GM19438 (cell line): ENCODE results near the gene ST8SIA5.

Source experiments
- ATAC-seq: cut with Tn5 transposase; IDR thresholded peaks from one replicate; pipeline ENCODE4 v1.9.1; 2021; ENCODE audit warnings: low read depth; ENCODE audit not compliant: unreplicated experiment

Gene ST8SIA5

DNA sequence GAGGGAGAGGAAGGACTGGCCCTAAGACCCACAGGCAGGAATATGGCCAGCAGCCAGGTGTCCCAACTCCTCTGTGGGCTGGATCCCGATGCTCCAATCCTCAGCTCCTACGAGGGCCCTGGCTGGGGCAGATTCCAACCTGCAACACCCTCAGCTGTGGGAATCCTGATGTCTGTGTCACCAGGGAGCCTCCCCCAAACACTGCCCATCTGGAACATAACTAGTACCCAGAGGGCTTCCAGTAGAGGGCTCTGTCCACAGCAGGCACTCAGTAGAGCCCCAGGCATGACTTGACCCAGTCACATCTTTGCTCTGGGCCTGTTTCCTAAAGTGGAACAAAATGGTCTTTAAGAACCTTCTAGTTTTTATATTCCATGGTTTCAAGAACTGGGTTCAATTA is 79.2 kb downstream of the ST8SIA5 start:
- ATAC-seq, result no peak

DNA sequence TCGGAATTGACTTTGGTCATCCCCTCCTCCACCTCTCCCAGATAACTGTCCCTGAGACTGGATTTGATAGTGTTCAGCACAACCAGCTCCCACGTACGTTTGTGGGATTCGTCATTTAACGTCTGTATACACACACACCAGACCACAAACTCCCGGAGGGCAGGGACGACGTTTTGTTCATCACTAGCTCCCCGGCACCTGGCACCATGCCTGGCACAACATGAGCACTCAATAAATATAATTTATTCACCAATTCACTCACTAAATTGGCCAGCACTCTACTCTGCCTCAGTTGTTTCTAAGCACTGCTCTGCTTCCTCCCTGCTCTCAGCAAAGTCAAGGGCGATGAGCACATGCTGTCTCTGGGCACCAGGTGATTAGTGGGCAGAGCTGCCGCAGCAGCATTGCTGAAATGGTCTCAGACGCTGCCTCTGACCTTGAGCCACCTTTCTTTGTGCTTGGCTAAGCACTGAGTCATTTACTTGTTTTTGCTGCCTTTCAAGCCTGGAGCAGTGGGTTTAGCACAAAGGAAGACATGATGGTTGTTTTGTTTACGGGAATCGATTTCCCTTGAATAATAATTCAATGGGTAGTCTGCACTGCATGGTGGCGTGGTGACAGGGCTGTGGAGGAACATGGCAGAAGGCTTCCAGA is 80.5 kb downstream of the ST8SIA5 start:
- no peak for ATAC-seq

DNA sequence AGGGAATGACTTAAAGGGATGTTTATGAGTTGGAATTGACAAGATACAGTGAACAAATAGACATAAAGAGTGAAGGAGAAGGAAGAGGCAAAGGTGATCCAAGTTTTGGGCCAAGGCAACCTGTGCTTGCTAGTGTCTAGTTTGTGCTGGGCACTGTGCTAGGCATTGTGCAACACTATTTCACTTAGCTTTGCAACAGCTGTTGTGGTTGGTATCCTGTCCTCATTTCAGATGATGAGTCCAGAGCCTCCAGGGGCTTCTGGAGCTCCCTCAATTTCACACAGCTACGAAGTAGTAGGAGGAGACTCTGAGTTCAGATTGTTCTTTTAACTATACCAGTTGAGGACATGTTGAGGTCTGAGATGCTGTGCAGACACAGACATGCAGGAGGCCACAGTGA is 81.7 kb downstream of the ST8SIA5 start:
- ATAC-seq, result no peak

DNA sequence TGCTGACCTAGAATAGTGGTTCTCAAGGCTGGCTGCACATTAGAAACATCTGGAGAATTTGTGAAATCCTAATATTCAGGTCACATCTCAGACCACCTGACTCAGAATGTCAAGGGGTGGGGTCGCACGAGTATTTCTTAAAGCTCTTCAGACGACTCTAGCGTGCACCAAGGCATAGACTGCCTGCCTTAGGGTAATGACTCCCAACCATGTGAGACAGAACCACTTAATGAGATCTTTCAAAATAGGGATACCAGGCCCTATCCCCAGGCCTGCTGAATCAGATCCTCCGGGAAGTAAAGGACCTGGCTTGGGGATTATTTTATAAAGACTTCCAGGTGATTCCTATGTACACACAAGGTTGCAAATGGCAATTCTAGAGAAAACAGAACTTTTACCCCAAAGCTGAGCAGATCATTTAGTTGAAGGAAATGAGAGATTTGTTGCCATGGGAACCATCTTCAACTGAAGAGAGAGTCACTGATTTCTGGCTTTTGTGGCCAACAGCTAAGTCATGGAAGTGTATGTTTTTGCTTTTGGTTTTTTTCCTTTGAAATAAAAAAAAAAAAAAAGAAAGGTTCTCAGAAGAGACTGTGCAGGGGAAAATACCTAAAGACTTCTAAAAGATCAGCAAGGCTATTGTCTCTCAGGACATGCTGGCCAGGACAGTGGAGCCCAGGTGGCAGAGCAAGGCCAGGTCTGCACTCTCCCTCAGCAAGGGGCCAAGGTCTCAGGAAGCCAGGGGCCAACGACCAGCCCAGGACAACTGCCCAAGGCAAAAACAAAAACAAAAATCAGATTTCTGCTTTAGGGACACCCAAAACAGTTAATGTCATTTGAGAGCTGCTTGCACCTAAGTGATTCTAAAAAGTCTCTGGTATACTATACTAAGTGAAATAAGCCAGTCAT is 84.5 kb downstream of the ST8SIA5 start:
- no peak for ATAC-seq

DNA sequence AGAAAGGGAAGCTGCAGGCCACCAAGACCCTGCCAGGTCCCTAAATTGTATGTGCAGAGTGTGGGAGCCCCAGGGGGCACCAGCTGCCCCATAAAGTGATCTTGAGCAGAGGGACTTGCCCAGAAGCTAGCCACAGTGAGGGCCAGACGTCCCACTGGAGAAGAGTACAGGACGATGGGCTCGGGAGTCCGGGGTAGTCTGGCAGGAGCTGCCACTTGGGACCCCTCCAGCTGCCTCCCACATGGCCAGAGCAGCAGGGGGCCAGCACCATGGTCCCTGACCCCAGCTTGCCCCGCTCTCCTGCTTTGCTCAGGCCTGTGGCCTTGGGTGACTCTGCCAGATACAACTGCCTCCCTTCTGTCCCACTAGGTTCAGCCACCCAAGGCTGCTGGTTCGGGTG is 88.2 kb downstream of the ST8SIA5 start:
- ATAC-seq, result no peak

DNA sequence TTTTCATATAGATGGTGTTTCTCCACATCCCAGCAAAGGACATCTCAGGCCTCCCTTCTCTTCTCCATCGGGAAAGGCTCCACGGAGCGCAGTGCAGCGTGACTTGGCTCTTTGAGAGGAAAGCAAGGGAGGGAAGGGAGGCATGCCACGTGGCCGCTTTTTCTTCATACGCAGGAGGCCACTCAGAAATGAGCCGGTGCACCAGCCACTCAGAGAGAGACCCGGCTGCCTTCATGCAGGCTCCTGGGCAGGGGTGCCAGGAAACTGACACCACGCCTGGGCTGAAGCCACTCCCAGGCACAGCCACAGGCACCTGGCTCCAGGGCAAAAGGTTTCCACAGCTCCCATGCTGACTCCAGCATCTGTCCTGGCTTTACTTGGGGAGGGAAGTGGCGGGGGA is 88.7 kb downstream of the ST8SIA5 start:
- ATAC-seq, result no peak

DNA sequence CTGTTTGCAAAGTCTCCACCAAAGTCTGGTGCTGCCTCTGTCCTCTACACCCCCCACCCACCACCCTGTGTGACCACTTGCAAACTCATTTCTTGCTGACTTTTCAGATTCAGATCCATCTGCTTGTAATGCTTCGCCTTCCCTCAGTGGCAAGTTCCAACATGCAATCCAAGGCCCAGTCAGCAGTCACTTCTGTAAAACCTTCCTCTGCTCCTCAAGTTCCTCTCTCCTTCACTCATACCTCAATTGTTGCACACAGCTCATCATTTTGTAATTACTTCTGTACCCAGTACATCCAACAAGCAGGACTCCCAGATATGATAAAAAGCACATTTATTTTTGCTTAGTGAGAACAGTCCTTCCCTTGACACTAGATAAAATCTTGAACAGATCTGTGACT is 93.3 kb downstream of the ST8SIA5 start:
- ATAC-seq, result no peak

DNA sequence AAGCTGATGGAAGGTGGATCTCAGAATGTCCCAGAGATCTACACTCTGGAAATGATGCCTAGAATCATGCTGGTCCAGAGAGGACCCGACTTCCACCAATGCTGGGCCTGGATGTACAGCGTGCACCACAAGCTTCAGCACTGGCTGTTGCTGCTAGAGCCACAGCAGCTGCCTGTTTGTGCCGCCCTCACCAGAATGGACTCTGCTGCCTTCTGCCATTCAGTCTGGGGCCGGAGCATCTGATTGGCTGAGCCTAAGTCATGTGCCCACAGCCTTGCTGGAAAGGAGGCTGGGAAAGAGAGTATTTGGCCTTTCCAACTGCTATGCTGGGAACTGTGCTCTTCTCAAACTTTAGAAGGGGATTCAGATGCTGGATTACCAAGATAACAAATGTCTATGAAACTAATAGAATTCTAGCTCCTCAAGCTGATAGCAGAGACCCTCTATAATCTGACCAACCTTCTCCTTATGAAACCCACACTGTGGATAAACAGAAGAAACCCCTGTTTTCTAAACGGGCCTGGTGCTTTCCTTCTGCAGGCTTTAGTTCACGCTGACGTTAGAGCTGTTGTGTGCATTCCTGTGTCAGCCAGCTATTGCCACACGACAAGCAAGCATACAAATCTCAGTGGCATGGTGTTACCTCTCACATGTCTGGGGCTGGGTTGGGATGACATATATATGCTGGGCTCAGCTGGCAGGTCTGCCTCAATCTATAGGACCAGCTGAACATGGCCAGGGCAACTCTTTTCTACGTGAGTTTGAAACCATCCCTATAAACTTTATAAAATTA is 95.7 kb downstream of the ST8SIA5 start:
- ATAC-seq, result no peak

DNA sequence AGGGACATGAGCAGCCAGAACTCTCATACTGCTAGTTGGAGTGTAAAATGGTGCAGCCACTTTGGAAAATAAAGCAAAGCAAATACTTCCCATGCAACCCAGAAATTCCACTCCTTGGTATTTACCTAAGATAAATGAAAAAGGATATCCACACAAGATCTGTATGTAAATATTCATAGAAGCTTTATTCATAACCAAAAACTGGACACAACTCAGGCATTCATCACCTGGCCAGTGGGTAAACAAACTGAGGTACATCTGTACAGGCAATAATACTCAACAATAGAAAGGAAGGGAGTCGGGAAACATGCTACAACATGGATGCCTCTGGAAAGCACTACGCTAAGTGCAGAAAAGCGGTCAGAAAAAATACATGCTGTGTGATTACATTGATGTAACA is 97.4 kb downstream of the ST8SIA5 start:
- no peak for ATAC-seq

DNA sequence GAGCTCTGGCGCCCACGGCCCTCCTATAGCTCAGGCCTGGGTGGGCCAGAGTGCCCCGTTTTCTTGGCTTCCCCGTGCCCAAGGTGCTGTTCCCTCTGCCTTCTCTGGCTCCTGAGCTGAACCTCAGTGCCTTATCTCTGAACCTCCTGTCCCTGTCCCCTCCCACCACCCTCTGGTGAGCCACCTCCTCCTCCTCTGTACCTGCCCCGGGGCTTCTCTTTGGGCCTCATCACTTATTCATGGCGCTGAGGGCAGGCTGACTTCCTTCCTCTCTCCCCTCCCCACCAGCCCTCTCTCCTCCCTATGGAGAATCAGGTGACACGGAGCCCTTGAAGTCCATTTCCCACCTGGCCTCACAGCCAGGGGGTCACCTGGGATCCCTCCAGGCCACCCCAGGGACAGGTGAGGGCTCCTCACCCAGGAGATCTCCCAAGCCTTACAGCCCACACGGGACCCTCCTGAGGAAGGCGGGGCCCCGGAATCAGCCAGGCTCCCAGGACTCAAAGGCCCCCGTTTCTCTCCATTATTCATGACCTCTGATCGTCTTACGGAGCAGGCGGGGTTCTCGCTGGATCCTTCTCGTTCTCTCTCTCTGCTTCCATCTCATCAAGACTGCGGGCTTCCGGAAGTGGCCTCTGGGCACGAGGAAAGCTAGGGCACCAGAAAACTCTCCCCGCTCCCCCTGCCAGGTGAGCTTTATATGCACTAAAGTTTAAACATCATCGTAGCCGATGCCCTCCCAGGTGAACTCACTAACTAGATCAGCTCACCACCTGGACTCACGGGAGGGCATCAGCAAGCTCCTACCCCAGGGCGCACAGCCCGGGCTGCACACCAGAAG is 99.5 kb downstream of the ST8SIA5 start, which contains the start of gene LOXHD1:
TSS of gene LOXHD1 (minus strand) at position 106 of the 841 bp plus-strand sequence. CDS start 187 bp downstream, outside the sequence.
- ATAC-seq, result no peak

DNA sequence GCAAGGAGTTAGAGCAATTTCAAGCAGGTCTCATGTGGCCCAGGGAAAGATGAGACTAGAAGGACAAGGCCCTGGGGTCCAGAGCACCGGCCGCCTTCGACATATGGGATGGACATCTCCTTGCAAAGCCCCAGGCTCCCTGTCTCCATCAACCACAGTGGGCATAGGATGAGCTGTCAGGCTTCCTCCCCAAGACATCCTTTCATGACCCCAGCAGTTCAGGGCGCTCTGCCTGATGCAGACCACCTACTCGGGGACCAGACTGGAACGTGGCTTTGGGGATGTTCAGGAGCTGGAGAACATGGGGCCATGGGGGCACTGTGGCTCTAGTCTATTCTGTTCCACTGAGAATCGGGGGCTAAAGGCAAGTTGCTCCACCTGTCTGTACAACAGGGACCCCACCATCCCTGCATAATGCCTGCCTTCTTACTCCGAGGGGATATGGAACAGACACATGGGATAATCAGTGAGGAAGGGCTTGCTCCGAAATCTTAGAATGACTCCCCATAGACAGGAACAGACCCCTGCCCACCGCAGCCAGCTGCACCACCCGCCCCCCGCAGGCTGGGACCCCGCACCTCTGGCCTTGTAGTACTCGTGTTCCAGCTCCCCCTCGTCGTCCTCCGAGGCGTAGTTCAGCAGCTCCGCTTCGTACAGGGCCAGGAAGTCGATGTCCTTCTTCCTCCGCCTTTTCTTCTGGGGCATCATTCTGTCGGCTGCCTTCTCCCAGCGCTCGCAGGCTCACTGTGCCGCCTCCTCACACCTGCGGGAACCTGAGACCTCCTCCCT is 100.3 kb downstream of the ST8SIA5 start:
- no peak for ATAC-seq

DNA sequence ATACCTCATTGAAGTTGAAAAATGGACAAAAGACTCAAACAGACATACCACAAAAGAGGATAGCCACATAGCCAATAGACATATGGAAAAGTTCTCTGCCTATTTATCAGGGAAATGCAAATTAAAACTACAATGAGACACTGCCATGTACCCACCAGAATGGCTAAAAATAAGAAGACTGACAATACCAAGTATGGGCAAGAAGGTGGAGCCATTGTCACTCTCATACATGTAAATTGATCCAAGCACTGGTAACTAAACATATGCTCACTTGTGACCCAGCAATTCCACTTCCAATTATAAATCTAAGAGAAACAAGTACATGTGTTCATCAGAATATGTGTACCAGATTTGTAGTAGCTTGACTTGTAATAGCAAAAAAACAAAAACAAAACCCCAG is 104.5 kb downstream of the ST8SIA5 start:
- no peak for ATAC-seq

DNA sequence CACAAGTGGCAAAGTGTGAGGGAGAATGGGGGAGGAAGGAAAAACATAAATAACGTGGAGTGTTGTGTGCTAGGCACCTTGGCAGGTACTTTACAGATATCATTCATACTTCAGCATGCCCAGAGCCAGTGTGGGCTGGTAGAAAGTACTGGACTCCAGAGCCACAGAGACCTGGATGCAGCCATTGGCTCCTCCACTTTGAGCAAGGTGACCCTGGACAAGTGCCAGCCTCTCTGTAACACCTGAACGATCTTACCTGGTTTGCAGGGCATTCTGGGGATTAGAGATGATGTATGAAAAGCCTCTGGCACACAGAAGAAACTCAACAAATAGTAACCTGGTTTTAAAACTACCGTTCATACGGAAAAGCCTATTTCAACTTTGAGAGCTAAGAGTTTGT is 106.2 kb downstream of the ST8SIA5 start:
- no peak for ATAC-seq

DNA sequence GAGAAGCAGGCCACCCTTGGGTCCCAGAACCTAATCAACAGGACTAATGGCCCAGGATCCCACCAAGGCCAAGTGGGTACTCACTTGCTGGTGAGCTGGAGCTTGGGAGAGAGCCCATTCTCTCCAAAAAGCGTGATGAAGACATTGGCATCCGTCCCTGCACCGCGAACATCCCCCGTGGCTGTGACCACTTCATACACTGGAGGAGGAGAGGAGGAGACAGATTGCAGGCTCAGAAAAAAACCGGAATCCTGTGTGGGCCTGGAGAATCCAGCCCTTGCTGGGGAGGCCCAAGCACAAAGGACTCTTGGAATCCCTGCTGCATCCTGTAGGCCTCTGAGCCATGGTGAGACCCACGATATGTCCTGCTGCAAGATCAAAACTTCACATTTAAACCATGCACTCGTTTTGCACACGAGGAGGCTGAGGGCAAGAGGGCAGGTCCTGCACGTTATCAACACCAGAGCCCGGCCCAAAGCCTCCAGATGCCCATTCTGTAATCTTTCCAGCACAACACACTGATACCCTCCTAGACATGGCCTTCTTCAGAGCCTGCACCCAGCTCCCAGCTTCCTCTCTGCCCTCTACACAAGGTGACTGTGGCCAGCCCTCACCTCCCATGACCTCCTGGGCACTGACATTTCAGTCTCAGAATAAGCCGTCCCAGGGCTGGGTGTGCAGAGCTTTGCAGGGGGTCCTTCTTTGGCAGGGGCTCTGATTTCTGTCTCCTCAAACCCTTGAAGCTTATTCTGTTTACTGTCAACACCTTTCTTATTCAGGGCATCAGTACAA is 107.6 kb downstream of the ST8SIA5 start:
- no peak for ATAC-seq

DNA sequence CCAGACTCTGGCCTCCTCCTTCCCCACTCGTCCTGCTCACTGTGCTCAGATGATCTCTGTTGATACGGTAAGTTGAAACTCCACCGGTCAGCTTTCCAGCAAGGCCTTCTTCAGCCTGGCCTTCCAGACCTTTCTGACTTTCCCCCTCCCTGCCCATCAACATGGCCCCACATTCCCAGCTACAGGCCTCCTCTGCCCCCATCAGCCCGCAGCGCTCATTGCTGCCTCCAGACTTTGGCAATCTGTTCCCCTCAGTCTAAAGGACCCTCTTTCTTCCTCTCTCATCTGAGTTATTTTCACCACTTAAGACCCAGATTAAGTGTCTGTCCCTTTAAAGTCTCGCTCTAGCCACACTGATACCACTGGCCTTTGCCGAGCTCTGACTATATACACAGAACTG is 110.4 kb downstream of the ST8SIA5 start:
- no peak for ATAC-seq

DNA sequence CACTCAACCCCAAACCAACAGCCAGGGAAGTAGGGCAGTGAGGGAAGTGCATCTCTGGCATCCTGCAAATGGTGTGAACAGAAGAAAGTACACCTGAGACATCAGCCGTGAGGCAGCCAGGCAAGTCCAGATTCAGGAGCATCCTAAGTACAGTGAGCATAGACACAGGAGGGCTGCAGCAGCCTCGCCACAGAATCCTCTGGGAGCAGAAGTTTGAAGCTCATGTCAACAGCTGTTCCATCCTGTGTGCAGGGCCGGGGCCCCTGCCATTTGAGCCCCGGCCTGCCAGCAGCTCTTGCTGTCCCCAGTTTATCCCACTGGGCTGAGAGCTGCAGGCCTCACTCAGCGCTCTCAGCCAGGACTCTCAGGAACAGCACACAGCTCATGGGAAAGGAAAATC is 114.3 kb downstream of the ST8SIA5 start:
- ATAC-seq, result no peak

DNA sequence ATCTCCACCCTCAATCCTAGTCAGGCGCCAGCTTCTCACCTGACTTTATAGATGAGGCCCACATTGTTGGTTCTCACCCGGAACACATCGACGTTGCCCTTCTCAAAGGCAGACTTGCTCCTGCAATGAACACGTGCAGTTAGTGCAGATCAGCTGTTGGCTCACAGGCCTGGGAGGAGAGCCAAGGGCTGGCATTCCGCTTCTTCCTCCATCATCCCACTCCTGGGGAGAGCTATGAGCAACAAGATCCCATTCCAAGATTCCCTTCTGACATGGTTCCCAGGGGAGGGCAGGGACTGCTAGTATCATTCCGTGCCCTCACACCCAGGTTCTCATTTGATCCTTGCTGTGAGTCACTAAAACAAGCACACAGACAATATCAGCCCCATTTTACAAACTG is 114.9 kb downstream of the ST8SIA5 start:
- ATAC-seq, result no peak

DNA sequence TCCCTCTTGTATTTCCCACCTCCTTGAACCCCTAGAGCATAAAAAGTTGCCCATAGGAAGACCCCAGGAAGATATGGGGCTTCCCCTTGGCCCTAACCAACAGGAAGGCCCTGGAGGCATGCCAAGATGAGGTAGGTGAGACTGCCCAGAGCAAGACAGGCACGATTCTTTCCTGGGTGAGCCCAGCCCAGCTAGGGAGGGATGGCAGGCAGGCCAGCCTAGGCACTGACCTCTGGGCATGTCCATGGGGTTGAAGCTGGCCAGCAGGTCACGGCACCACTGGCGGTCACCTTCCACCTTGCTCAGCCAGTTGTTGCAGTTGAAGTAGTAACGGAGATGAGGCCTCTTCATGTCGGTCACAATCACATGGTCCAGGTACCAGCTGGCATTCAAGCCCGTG is 117.5 kb downstream of the ST8SIA5 start:
- no peak for ATAC-seq
